ENCODE measurements around the gene PPP2R5D.
"Not testable (repeated sequence)": the region's sequence is repeated elsewhere in the genome, so short reads cannot be mapped to it uniquely, and the experiment has no call there.

Gene PPP2R5D

GRCh38 chr6:42984001-42984923 is at the start of gene PPP2R5D:
TSS of gene PPP2R5D (plus strand) at chr6:42984570. CDS start at chr6:42984678, 108 bp downstream.
- peak within 1 kb of the TSS; percentile 80 for H3K4me3 ChIP-seq (ENCODE audit: low read length)
- H3K27ac ChIP-seq (ENCODE audit: low read length): peak within 1 kb of the TSS; percentile 4
- no peaks in the 10 kb centered on the region for H3K27me3 ChIP-seq (ENCODE audit: insufficient read depth, low read length)
- H3K9ac ChIP-seq (ENCODE audit: low read depth, low read length): peak within 1 kb of the TSS; percentile 87; the same call in 1 of the 2 replicates
- peaks cover 13% of the 10 kb centered on the region for H3K36me3 ChIP-seq (ENCODE audit: insufficient read depth, low read depth, low read length)
- no peaks in the 10 kb centered on the region for H3K9me3 ChIP-seq (ENCODE audit: insufficient read depth, low read depth, low read length)
- no peaks in the 10 kb centered on the region; the same call in 1 of the 2 replicates for H3K4me1 ChIP-seq (ENCODE audit: insufficient read depth, low read length)

DNA sequence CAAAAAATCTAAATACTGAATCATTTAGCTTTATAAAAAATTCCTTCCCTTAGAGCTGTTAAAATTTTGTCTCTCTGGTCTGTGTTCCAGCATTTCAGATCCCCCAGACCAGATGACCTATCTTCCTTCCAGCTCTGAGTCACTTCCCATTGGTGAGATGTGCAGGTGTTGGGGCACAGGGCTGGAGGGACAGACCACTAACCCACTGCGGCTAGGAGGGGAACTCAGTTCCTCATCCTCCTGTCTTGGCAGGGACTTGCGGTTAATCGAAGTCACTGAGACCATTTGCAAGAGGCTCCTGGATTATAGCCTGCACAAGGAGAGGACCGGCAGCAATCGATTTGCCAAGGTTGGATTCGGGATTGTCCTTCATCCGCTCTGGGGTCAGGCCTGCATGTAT is 49.0 kb upstream of the PPP2R5D start:
- H3K9ac ChIP-seq (ENCODE audit: low read depth, low read length): no peak overlapping the region
- H3K9me3 ChIP-seq (ENCODE audit: insufficient read depth, low read depth, low read length): no peaks in the 10 kb centered on the region
- H3K27me3 ChIP-seq (ENCODE audit: insufficient read depth, low read length): no peaks in the 10 kb centered on the region
- peaks cover 83% of the 10 kb centered on the region for H3K36me3 ChIP-seq (ENCODE audit: insufficient read depth, low read depth, low read length)
- no peak overlapping the region for H3K27ac ChIP-seq (ENCODE audit: low read length)
- H3K4me3 ChIP-seq (ENCODE audit: low read length): no peak overlapping the region
- 0 out of 2 replicates have a peak, but pooled peaks cover 4% of the 10 kb centered on the region for H3K4me1 ChIP-seq (ENCODE audit: insufficient read depth, low read length)

DNA sequence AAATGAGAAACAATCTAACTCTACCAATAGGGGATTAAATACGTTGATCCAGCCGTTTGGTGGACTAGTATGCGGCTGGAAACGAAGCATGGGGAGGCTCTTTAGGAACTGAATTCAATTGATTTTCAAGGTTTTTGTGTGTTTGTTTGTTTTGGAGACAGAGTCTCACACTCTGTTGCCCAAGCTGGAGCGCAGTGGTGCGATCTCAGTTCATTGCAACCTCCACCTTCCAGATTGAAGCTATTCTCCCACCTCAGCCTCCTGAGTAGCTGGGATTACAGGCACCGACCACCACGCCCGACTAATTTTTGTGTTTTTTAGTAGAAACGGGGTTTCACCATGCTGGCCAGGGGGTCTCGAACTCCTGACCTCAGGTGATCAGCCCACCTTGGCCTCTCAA is 48.0 kb upstream of the PPP2R5D start:
- Histone ChIP-seq H3K9me3 (ENCODE audit: insufficient read depth, low read depth, low read length) (no peaks in the 10 kb centered on the region), H3K4me1 (ENCODE audit: insufficient read depth, low read length) (no peaks in the 10 kb centered on the region), H3K4me3 (ENCODE audit: low read length) (no peak overlapping the region), H3K27me3 (ENCODE audit: insufficient read depth, low read length) (no peaks in the 10 kb centered on the region), H3K27ac (ENCODE audit: low read length) (no peak overlapping the region), H3K9ac (ENCODE audit: low read depth, low read length) (no peak overlapping the region), H3K36me3 (ENCODE audit: insufficient read depth, low read depth, low read length) (peaks cover 89% of the 10 kb centered on the region)

DNA sequence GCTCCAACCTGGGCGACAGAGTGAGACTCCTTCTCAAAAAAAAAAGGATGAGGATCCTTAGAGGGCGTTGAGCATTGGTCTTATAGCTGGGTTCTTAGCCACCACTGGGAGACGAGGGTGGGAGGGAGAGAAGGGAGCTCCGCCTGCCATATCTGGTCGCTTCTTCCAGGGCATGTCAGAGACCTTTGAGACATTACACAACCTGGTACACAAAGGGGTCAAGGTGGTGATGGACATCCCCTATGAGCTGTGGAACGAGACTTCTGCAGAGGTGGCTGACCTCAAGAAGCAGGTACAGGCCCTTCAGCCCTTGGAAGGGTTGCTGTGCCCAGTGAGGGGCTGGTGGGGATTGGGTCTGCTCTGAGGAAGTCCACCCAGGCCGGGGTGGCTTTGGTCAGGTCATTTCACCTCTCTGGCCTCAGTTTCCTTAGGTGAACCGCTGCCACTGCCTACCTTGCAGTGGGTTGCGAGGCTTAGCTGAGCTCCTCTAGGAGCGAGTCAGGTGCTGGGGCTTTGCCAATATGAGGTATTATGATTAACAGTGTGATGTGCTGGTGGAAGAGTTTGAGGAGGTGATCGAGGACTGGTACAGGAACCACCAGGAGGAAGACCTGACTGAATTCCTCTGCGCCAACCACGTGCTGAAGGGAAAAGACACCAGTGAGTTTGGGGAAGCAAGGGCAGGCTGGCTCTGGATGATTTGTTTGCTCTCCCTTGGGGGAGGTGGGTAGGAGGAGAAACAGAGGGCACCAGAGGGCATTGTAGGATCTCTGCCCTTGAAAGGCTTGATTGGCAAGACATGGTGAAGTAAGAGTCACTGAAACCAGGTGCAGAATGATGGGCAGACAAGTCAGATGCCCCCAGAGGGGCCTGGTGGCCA is 46.6 kb upstream of the PPP2R5D start:
- Histone ChIP-seq H3K27me3 (ENCODE audit: insufficient read depth, low read length) (no peaks in the 10 kb centered on the region), H3K27ac (ENCODE audit: low read length) (no peak overlapping the region), H3K9ac (ENCODE audit: low read depth, low read length) (no peak overlapping the region), H3K9me3 (ENCODE audit: insufficient read depth, low read depth, low read length) (no peaks in the 10 kb centered on the region), H3K4me1 (ENCODE audit: insufficient read depth, low read length) (no peaks in the 10 kb centered on the region), H3K4me3 (ENCODE audit: low read length) (no peak overlapping the region), H3K36me3 (ENCODE audit: insufficient read depth, low read depth, low read length) (peaks cover 85% of the 10 kb centered on the region)

DNA sequence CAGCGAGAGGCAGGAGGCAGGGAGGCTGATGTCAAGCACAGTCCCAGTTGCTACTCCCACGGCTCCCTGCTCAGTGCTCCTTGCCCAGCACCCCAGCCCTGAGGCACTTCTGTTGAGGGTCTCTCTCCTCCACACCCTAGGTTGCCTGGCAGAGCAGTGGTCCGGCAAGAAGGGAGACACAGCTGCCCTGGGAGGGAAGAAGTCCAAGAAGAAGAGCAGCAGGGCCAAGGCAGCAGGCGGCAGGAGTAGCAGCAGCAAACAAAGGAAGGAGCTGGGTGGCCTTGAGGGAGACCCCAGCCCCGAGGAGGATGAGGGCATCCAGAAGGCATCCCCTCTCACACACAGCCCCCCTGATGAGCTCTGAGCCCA is 46.0 kb upstream of the PPP2R5D start:
- Histone ChIP-seq H3K4me1 (ENCODE audit: insufficient read depth, low read length) (no peaks in the 10 kb centered on the region), H3K9me3 (ENCODE audit: insufficient read depth, low read depth, low read length) (no peaks in the 10 kb centered on the region), H3K9ac (ENCODE audit: low read depth, low read length) (no peak overlapping the region), H3K4me3 (ENCODE audit: low read length) (no peak overlapping the region), H3K27ac (ENCODE audit: low read length) (no peak overlapping the region), H3K36me3 (ENCODE audit: insufficient read depth, low read depth, low read length) (peaks cover 78% of the 10 kb centered on the region), H3K27me3 (ENCODE audit: insufficient read depth, low read length) (no peaks in the 10 kb centered on the region)

DNA sequence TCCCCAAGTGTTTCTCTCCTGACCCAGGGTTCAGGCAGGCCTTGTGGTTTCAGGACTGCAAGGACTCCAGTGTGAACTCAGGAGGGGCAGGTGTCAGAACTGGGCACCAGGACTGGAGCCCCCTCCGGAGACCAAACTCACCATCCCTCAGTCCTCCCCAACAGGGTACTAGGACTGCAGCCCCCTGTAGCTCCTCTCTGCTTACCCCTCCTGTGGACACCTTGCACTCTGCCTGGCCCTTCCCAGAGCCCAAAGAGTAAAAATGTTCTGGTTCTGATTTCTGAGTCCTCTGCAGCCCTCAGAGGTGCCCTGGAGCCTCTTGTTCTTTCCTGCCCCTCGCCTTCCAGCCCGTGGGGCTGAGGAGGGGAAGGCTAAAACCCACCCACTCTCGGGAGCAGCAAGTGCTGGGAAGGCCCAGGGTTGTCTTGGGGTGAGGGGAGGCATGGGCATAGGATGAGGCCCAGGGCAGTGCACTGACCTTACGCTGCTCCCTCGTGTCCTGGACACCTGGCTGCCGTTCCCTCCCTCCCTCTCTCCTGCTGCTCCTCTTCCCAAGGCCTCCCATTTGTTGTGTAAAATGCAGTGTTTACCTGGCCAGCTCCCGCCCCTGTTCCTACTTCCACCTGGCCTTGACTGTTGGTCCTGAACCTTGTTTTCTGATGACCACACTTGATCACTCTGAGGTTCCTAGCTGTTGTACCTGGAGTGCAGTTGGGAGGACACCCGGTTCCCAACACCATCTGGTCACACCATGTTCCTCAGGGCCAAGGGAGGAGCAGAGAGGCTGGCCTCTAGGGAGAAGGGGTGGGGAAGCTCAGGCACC is 45.2 kb upstream of the PPP2R5D start:
- H3K36me3 ChIP-seq (ENCODE audit: insufficient read depth, low read depth, low read length): peaks cover 72% of the 10 kb centered on the region
- no peaks in the 10 kb centered on the region for H3K9me3 ChIP-seq (ENCODE audit: insufficient read depth, low read depth, low read length)
- H3K27me3 ChIP-seq (ENCODE audit: insufficient read depth, low read length): no peaks in the 10 kb centered on the region
- no peaks in the 10 kb centered on the region for H3K4me1 ChIP-seq (ENCODE audit: insufficient read depth, low read length)
- no peak overlapping the region for H3K9ac ChIP-seq (ENCODE audit: low read depth, low read length)
- no peak overlapping the region for H3K4me3 ChIP-seq (ENCODE audit: low read length)
- H3K27ac ChIP-seq (ENCODE audit: low read length): no peak overlapping the region

- no peak overlapping the region for H3K9ac ChIP-seq (ENCODE audit: low read depth, low read length)
- H3K4me1 ChIP-seq (ENCODE audit: insufficient read depth, low read length): no peaks in the 10 kb centered on the region
- H3K9me3 ChIP-seq (ENCODE audit: insufficient read depth, low read depth, low read length): no peaks in the 10 kb centered on the region
- H3K27me3 ChIP-seq (ENCODE audit: insufficient read depth, low read length): no peaks in the 10 kb centered on the region
- no peak overlapping the region for H3K27ac ChIP-seq (ENCODE audit: low read length)
- no peak overlapping the region for H3K4me3 ChIP-seq (ENCODE audit: low read length)
- H3K36me3 ChIP-seq (ENCODE audit: insufficient read depth, low read depth, low read length): peaks cover 66% of the 10 kb centered on the region
Observed at GRCh38 chr6:42939810-42940167, 44.6 kb upstream of the PPP2R5D start.

DNA sequence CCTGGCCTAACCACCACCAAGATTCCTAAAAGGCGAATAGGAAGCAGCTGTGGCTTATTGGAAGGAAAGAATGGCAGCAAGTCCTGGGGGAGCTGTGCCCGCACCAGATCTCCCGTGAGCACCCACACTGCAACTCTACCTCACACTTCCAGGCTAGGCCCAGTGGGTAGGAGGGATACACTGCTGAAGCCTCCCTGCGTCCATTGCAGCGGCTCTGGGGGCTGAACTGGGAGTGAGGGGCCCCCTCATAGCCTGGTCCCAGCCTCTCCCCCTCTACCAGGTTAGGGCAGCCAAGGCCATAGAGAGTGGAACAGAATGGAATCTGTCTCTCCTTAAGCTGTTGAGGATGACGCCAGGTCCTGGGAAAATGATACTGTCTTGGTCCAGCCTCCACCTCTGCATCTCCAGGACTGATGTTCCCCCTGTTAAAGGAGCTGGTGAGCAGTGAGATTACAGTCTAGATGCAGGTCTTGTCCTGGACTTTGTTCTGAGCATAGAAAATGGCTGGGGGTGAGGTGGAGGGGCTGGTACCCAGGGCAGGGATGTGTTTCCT is 43.8 kb upstream of the PPP2R5D start:
- H3K36me3 ChIP-seq (ENCODE audit: insufficient read depth, low read depth, low read length): peaks cover 58% of the 10 kb centered on the region
- H3K27ac ChIP-seq (ENCODE audit: low read length): no peak overlapping the region
- H3K9ac ChIP-seq (ENCODE audit: low read depth, low read length): no peak overlapping the region
- H3K4me3 ChIP-seq (ENCODE audit: low read length): no peak overlapping the region
- no peaks in the 10 kb centered on the region for H3K27me3 ChIP-seq (ENCODE audit: insufficient read depth, low read length)
- no peaks in the 10 kb centered on the region for H3K4me1 ChIP-seq (ENCODE audit: insufficient read depth, low read length)
- no peaks in the 10 kb centered on the region for H3K9me3 ChIP-seq (ENCODE audit: insufficient read depth, low read depth, low read length)

GRCh38 chr6:42941356-42941755 is 43.0 kb upstream of the PPP2R5D start:
- peaks cover 50% of the 10 kb centered on the region for H3K36me3 ChIP-seq (ENCODE audit: insufficient read depth, low read depth, low read length)
- H3K4me1 ChIP-seq (ENCODE audit: insufficient read depth, low read length); H3K4me3 ChIP-seq (ENCODE audit: low read length); H3K27ac ChIP-seq (ENCODE audit: low read length); H3K9me3 ChIP-seq (ENCODE audit: insufficient read depth, low read depth, low read length); H3K27me3 ChIP-seq (ENCODE audit: insufficient read depth, low read length); H3K9ac ChIP-seq (ENCODE audit: low read depth, low read length): not testable (repeated sequence)

DNA sequence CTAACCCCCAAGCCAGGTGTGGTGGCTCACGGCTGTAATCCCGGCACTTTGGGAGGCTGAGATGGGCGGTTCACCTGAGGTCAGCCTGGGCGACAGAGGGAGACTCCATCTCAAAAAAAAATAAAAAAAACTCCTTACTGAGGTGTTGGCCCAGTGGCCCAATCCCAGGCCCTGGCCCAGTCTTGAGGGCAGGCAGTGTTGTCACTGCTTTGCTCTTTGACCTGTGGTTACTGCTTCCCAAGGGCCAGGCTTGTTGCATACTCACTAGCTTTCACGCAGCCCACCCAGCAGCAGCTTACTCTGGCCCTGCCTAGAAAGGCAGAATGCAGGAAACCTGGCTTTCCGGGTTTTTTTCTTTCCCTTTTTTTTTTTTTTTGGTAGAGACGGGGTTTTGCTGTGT is 41.9 kb upstream of the PPP2R5D start:
- Histone ChIP-seq H3K4me1 (ENCODE audit: insufficient read depth, low read length) (no peaks in the 10 kb centered on the region), H3K4me3 (ENCODE audit: low read length) (no peak overlapping the region), H3K27me3 (ENCODE audit: insufficient read depth, low read length) (no peaks in the 10 kb centered on the region), H3K27ac (ENCODE audit: low read length) (no peak overlapping the region), H3K9me3 (ENCODE audit: insufficient read depth, low read depth, low read length) (no peaks in the 10 kb centered on the region), H3K9ac (ENCODE audit: low read depth, low read length) (no peak overlapping the region), H3K36me3 (ENCODE audit: insufficient read depth, low read depth, low read length) (peaks cover 40% of the 10 kb centered on the region)

GRCh38 chr6:42947950-42948349 is 36.4 kb upstream of the PPP2R5D start:
- no peak overlapping the region for H3K4me3 ChIP-seq (ENCODE audit: low read length)
- no peaks in the 10 kb centered on the region for H3K9me3 ChIP-seq (ENCODE audit: insufficient read depth, low read depth, low read length)
- H3K36me3 ChIP-seq (ENCODE audit: insufficient read depth, low read depth, low read length): no peaks in the 10 kb centered on the region; the same call in 1 of the 2 replicates
- no peak overlapping the region for H3K27ac ChIP-seq (ENCODE audit: low read length)
- H3K9ac ChIP-seq (ENCODE audit: low read depth, low read length): no peak overlapping the region
- no peaks in the 10 kb centered on the region for H3K27me3 ChIP-seq (ENCODE audit: insufficient read depth, low read length)
- H3K4me1 ChIP-seq (ENCODE audit: insufficient read depth, low read length): no peaks in the 10 kb centered on the region

All from iPS-20b (cell line).